Panc1 (cell line): Measurements from ENCODE around the gene IL36RN. TPM values are rescaled to one million over a fixed set of nuclear protein-coding genes. Genes with fewer than 3 reads are reported as not detected.

Experiments
- ATAC-seq: fragments of 200-7000 bp; cut with Tn5 transposase; 2 replicates; pipeline ENCODE4 v1.9.1; 2020; ENCODE audit warnings: mild to moderate bottlenecking, moderate library complexity
- BruUV-seq: library from RNA; stranded (reverse); fragments of 400-500 nt; replicated peaks from 2 replicates; lab custom pipeline; 2021; lab: Mats Ljungman, UMichigan
- CTCF ChIA-PET: fragments of 300-600 bp; sonication (Branson Sonifier 250); formaldehyde crosslinking; loops from one replicate; lab custom pipeline; 2022; ENCODE audit warnings: antibody characterized with exemption; lab: Charles Lee
- POLR2A ChIA-PET: fragments of 300-600 bp; sonication (Branson Sonifier 250); formaldehyde crosslinking; loops from one replicate; lab custom pipeline; 2022; ENCODE audit warnings: antibody characterized with exemption; lab: Charles Lee
- DNase-seq: peaks from one replicate; pipeline ENCODE4 v3.0.0-alpha.2; 2010; ENCODE audit warnings: low read depth, low spot score
- H3K27ac ChIP-seq: 2 replicates; pipeline ENCODE4 v1.5.1; 2011; ENCODE audit warnings: mild to moderate bottlenecking, low read length, inconsistent platforms
- H3K27me3 ChIP-seq: fragments of 200-500 bp; sonication (Bioruptor generic); 2 replicates; pipeline ENCODE4 v1.6.0; 2014; ENCODE audit warnings: low read length, inconsistent platforms; ENCODE audit not compliant: control insufficient read depth, insufficient read depth
- H3K36me3 ChIP-seq: fragments of 200-500 bp; sonication (Bioruptor generic); 2 replicates; pipeline ENCODE4 v1.5.1; 2014; ENCODE audit warnings: inconsistent platforms, mild to moderate bottlenecking, low read length, moderate library complexity; ENCODE audit not compliant: control insufficient read depth, insufficient read depth
- H3K4me1 ChIP-seq: 2 replicates; pipeline ENCODE4 v1.5.1; 2011; ENCODE audit warnings: inconsistent platforms, mild to moderate bottlenecking, low read length, moderate library complexity; ENCODE audit not compliant: control insufficient read depth, insufficient read depth
- H3K4me3 ChIP-seq, 2 experiments: 2 replicates each; pipeline ENCODE4 v1.5.1; 2011 to 2012; ENCODE audit warnings: low read depth in 2 of 2, low read length in 2 of 2, mild to moderate bottlenecking in 2 of 2, inconsistent platforms in 1 of 2, moderate library complexity in 1 of 2
- H3K9me3 ChIP-seq: fragments of 200-500 bp; sonication (Bioruptor generic); 2 replicates; pipeline ENCODE4 v1.5.1; 2014; ENCODE audit warnings: low read depth, mild to moderate bottlenecking, inconsistent platforms, low read length, moderate library complexity; ENCODE audit not compliant: control insufficient read depth, insufficient read depth
- POLR2AphosphoS5 ChIP-seq: IDR thresholded peaks from 2 replicates; pipeline ENCODE4 v1.6.1; 2012; ENCODE audit warnings: mild to moderate bottlenecking, low read depth, low read length, moderate library complexity
- SIN3A ChIP-seq: IDR thresholded peaks from 2 replicates; pipeline ENCODE4 v1.6.1; 2012; ENCODE audit warnings: low read depth, mild to moderate bottlenecking, low read length, moderate library complexity, borderline replicate concordance; ENCODE audit not compliant: insufficient read depth
- TCF7L2 ChIP-seq: IDR thresholded peaks from 2 replicates; pipeline ENCODE4 v1.6.1; 2011; ENCODE audit warnings: mild to moderate bottlenecking, low read depth, low read length, inconsistent platforms
- in situ Hi-C: cut with HindIII; loops from 2 replicates; pipeline ENCODE4 v1.10.0; 2016; ENCODE audit warnings: low sequenced_read_pairs, low pct_unique_long_range_greater_than_20kb
- intact Hi-C: fragments of 100-400 bp; cut with micrococcal nuclease; formaldehyde crosslinking; loops from one replicate; pipeline ENCODE4 v1.10.0; 2022; ENCODE audit not compliant: unreplicated experiment
- total RNA-seq: library from RNA; stranded (reverse); gene quantifications from one replicate; pipeline ENCODE4 v1.2.1, GENCODE V29; 2021; ENCODE audit not compliant: unreplicated experiment
- TF ChIP-seq, protein P1 (sequence below): fragments of 450-650 bp; IDR thresholded peaks from 2 replicates; pipeline ENCODE4 v1.5.1; 2017; ENCODE audit warnings: mild to moderate bottlenecking
- TF ChIP-seq, protein P2 (sequence below), 2 experiments: IDR thresholded peaks; 2 replicates each; pipeline ENCODE4 v1.6.1; 2011 to 2012; ENCODE audit warnings: low read depth in 2 of 2, control low read depth in 1 of 2, low read length in 1 of 2, mild to moderate bottlenecking in 1 of 2, moderate library complexity in 1 of 2; ENCODE audit not compliant: insufficient read depth in 1 of 2

The IL36RN gene
- total RNA-seq, 1 experiment from 2014 or later = not detected

DNA sequence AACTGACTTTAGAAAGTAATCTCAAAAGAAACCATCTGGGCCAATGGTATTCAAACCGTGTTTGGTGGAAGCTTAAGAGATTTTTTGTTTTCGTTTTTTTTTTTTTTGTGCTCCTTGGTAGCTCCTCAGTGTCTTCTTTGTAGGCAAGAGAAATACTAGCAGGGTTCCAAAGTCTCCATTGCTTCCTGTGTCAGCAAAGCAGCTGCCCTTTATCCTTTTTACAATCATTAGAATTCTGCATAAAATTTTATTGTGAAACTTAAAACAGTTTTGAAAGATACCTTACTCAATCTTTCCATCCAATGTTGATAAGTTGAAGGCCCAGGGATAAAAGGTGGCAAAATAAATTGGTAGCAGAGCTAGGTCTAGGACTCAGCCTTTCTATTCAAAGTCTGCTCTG, 9.3 kb downstream of the IL36RN start:
- ChIA-PET POLR2A (no interaction called here), CTCF (no interaction called here)
- ATAC-seq (no peak), DNase-seq (no peak)
- no TSS peak for BruUV-seq
- intact Hi-C loops (no loop called here), in situ Hi-C loops (no loop called here)
- Histone ChIP-seq H3K4me1 (no peaks in the 10 kb centered on the region; the same call in 1 of the 2 replicates), H3K9me3 (no peaks in the 10 kb centered on the region), H3K27me3 (peaks cover 5% of the 10 kb centered on the region; the same call in 1 of the 2 replicates), H3K4me3 (no peak overlapping the region), H3K27ac (no peak overlapping the region), H3K36me3 (no peaks in the 10 kb centered on the region)
- TF ChIP-seq, protein P1, sequence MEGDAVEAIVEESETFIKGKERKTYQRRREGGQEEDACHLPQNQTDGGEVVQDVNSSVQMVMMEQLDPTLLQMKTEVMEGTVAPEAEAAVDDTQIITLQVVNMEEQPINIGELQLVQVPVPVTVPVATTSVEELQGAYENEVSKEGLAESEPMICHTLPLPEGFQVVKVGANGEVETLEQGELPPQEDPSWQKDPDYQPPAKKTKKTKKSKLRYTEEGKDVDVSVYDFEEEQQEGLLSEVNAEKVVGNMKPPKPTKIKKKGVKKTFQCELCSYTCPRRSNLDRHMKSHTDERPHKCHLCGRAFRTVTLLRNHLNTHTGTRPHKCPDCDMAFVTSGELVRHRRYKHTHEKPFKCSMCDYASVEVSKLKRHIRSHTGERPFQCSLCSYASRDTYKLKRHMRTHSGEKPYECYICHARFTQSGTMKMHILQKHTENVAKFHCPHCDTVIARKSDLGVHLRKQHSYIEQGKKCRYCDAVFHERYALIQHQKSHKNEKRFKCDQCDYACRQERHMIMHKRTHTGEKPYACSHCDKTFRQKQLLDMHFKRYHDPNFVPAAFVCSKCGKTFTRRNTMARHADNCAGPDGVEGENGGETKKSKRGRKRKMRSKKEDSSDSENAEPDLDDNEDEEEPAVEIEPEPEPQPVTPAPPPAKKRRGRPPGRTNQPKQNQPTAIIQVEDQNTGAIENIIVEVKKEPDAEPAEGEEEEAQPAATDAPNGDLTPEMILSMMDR = no peak
- TF ChIP-seq SIN3A = no peak
- TF ChIP-seq POLR2AphosphoS5 = no peak
- TF ChIP-seq TCF7L2 = no peak
- TF ChIP-seq, protein P2, sequence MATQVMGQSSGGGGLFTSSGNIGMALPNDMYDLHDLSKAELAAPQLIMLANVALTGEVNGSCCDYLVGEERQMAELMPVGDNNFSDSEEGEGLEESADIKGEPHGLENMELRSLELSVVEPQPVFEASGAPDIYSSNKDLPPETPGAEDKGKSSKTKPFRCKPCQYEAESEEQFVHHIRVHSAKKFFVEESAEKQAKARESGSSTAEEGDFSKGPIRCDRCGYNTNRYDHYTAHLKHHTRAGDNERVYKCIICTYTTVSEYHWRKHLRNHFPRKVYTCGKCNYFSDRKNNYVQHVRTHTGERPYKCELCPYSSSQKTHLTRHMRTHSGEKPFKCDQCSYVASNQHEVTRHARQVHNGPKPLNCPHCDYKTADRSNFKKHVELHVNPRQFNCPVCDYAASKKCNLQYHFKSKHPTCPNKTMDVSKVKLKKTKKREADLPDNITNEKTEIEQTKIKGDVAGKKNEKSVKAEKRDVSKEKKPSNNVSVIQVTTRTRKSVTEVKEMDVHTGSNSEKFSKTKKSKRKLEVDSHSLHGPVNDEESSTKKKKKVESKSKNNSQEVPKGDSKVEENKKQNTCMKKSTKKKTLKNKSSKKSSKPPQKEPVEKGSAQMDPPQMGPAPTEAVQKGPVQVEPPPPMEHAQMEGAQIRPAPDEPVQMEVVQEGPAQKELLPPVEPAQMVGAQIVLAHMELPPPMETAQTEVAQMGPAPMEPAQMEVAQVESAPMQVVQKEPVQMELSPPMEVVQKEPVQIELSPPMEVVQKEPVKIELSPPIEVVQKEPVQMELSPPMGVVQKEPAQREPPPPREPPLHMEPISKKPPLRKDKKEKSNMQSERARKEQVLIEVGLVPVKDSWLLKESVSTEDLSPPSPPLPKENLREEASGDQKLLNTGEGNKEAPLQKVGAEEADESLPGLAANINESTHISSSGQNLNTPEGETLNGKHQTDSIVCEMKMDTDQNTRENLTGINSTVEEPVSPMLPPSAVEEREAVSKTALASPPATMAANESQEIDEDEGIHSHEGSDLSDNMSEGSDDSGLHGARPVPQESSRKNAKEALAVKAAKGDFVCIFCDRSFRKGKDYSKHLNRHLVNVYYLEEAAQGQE (IDR thresholded peaks at IDR 0.05; ENCODE audit: insufficient read depth in 1 of 2, low read depth in 2 of 2, low read length in 1 of 2) = no peak

DNA sequence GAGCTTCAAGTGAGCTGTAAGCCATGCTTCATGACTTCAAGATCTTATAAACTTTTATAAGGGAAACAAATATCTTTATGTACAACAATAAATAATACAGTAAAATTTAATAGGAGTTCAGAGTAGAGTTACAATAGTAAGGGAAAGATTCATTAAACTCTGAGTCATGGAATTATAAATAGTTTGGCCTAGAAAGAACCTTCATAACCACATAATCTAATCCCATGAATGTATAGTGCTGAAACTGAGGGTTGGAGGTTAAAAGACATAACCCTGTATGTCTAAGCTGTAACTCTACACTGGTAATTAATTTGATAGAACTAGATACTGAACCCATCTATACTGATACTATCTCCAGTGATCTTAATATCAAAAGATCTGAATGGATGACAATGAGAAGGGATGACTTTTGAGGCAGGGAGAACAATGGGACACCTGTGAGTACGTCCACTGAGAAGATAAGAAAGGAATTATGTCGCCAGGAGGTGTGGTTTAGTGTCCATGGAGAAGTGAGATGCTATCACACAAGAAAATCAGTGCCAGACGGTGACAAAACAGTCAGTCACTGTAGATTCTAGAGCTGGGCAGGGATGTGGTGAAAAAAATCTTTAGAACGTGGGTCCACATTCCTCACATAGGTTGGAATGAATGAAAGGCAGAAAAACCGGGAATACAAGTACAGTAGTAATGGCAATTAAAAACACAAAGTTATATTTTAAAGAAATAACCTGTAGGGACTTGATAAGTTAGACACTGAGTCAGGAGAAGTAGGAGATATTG, 9.9 kb downstream of the IL36RN start:
- in situ Hi-C loops = no loop called here
- ChIA-PET CTCF (no interaction called here), POLR2A (no interaction called here)
- H3K27me3 ChIP-seq = peaks cover 5% of the 10 kb centered on the region; the same call in 1 of the 2 replicates
- TF ChIP-seq, protein P2 (IDR thresholded peaks at IDR 0.05; ENCODE audit: insufficient read depth in 1 of 2, low read depth in 2 of 2, low read length in 1 of 2) = no peak
- TF ChIP-seq TCF7L2 = no peak
- no peak for TF ChIP-seq SIN3A
- no peak for TF ChIP-seq POLR2AphosphoS5
- TF ChIP-seq, protein P1 = no peak
- no peaks in the 10 kb centered on the region for H3K36me3 ChIP-seq
- H3K9me3 ChIP-seq = no peaks in the 10 kb centered on the region
- BruUV-seq = no TSS peak
- no peak overlapping the region for H3K27ac ChIP-seq
- intact Hi-C loops = no loop called here
- no peak for ATAC-seq
- no peak overlapping the region for H3K4me3 ChIP-seq
- no peaks in the 10 kb centered on the region; the same call in 1 of the 2 replicates for H3K4me1 ChIP-seq
- no peak for DNase-seq
